LHCN-M2 (cell line): ENCODE data around the gene CHMP6. TPM values are rescaled to one million over a fixed set of nuclear protein-coding genes. Genes with fewer than 3 reads are reported as not detected.

Source experiments
- DNase-seq: peaks from one replicate; pipeline ENCODE4 v3.0.0-alpha.2; 2012; ENCODE audit warnings: low read depth
- total RNA-seq: library from RNA; depleted of rRNA; stranded (reverse); fragments of >200 nt; gene quantifications from 2 replicates; pipeline ENCODE4 v1.2.3, GENCODE V29; 2014; rRNA removed

The CHMP6 gene
- total RNA-seq, 1 experiment from 2014 or later = 14.9 TPM

DNA sequence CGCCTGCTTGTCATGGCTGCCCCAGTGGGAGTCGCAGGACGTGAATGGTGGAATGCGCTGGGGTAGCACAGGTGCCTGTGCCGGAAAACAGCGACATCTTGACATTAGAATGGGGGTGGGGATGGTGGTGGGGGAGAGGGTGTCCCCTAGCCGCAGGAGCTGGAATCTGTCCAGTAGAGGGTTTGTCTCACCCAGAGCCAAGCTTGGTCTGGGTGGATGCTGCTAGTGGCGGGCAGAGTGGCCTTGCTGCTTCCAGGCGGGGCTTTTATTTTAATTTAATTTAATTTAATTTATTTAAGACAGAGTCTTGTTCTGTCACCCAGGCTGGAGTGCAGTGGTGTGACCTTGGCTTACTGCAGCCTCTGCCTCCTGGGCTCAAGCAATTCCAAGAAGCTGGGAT, 51.0 kb downstream of the CHMP6 start:
- no peak for DNase-seq

GRCh38 chr17:81043319-81043724, 51.7 kb downstream of the CHMP6 start:
- no peak for DNase-seq

DNA sequence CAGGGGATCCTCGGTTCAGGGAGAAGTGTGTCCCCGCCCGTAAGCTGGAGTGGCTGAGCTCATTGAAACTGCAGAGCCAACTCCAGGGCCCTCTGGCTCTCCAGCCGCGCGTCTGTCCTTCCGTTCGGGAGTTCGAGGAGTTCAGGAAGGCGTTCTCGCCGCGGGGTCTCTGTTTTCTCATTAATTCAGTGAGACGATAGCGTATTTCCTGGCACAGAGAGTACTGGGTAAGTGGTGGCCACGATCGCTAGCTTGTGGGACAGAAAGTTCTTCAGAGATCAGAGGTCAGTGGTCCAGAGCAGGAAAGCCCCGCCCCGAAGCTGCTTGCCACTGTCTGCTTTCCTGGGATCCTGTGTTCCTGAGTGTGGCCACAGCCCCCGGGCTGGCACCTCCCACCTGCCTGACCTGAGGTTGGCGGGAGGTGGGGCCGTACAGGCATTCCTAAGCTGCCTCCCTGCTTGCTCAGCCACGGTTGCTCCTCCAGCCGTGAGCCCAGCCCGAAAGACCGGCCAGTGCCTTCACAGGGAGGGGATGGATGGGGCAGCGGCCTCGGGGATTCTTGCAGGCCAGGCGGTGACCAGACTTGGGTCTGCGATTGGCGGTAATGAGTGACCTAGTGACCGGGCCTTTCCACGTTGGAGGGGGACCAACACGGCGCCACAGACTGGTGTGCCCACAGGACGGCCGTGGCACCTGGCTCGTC, 52.2 kb downstream of the CHMP6 start:
- no peak for DNase-seq

DNA sequence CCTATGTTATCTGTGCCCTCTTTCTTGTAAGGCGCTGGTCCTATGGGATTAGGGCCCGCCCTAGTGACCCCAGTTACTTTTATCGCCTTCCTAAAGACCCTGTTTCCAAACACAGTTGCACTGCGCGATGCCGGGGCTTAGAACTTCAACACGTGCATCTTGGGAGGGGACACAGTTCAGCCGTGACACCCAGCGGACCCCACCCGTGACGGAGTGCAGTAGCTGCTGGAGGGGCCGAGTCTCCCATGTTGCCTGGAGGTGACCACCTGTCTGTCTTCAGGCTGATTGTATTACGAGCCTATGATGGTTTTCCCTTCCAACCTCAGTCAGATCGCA, 52.8 kb downstream of the CHMP6 start:
- DNase-seq = no peak

DNA sequence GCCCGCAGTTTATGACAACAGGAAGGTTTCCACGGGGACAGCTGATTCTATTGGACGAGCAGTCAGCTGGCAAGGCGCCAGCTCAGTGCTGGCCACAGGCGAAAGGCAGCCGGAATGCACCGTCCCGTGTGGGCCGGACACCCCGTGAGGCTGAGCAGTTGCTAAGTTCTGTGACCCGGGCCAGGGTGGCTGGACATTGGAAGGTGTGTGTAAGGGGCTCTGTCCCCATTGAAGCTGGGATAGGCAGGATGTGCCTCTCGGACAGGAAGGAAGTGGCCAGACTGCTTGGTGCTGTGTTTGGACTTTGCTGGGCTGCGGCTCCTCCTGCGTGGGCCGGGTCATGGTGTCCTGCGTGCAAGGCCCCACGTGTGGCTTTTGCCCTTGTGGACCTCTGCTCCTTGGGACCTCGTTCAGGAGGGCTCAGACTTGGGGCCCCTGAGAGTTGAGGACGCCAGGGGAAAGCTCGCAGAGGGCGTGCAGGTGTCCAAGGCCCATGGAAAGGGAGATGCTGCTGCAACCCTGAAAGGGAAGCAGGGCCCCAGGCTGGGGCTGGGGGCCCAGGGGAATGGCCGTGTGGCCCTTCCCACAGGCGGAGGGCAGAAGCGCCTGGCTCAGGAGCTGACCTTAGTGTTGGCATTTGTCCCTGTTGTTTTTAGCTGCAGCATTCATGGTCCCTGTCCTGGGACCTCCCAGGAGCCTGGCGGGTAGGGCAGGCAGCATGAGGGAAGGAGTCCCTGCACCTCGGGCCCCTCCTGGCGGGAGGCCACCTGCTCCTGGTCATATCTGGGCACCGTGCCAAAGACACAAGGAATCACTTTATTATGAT, 53.3 kb downstream of the CHMP6 start:
- DNase-seq = peak; percentile 83

GRCh38 chr17:81045590-81046095, 54.0 kb downstream of the CHMP6 start:
- DNase-seq = no peak

DNA sequence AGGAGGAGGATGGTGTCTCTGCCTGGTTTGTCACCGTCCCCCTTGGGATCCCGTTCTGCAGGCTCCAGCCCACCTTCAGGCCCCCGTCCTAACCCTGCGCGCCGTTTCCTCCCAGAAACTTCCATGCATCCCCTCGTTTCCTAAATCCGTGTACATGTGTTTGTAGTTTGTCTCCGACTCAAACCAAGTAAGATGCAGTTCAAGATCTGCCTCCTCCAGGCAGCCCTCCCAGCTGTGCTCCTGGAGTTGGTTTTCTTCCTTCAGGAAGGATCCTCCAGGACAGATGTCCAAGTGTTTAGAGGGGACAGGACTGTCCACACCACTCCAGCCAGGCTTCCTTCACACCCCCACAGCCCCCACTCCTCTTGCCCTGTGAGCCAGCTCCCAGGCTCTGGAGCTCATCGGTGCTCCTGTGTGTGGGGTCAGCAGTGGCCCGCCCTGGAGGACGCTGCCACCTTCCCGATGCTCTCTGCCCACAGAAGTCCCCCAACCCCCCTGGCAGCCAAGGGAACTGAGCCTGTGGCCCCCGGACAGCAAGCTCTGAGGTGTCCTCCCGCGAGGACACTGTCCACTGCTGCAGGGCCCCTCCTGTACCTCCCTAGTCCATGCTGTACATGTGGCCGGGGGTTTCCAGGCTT, 54.6 kb downstream of the CHMP6 start:
- no peak for DNase-seq

DNA sequence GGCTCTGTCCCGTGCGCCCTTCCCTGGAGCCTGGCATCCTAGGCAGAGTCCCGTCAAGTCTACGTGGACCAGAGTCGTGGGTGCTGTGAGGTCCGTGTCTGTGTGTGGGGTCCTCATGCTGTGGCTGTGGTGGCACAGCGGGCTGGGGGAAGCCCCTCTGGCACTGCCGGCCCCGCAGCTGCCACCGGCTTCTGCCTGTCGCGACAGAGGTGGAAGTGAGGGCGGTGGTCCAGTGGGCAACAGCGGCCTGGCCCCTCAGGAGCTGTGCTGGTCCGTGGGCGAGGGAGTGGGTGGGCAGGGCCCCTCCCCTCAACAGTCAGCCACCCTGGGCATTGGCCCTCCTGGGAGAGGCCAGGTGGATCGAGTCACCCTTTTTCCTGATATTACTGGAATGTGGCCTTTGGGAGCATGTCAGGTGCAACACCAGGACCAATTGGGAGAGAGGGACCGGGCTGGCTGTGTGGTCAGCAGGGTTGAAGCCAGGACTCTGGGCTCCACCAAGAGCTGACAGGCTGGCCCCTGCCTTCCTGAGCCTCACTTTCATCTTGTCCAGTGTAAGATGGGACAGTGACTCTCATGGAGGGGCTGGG, 55.2 kb downstream of the CHMP6 start:
- no peak for DNase-seq

DNA sequence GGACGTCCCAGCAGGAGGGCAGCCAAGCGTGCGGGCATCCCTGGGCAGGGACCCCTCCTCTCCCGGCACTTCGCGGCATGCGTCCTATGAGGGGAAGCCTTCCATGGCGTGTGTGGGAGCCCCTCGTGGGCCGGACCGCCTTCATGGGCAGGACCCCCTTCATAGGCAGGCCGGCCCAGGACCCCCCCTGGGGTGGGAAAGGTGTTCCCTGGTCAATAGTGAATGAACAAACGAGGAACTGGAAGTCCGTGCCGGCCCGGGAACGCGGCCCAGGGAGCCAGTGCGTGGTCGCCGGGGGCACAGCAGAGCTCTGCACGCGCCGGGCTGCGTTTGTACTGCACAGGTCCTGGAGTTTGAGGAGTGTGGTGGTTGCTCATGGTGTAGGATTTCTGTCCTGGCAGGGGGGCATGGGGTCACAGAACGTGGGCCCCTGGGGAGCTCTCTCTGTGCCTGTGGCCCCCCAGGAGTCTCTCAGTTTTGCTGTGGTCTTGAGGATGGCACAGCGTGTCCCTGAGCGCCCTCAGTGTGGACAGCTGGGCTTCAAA, 57.3 kb downstream of the CHMP6 start:
- no peak for DNase-seq

DNA sequence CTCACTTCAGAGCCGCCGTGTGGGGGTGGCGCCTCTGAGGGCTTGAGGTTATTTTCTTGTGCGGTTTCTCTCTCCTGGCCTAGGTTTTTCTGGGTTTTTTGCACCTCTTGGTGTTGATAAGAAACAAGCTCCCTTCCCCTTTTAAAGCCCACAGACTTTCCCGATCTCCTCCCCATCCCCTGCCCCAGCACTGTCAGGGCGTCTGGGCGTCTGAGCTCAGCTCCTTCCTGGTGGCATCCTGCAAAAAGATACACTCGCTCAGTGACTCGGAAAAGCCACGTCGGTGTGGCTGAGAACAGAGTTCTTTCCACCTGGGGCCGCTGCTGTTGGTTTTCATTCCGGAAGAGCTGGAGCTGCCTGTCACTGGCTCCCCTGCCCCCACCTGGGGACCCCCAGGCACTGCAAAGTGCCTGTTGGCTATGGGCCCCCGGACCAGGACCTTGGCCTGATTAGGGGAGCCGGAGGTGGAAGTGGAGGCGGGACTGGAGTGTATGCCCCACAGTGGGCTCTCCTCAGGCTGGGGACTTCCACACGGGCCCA, 57.8 kb downstream of the CHMP6 start:
- no peak for DNase-seq

Other genes with a start within 250 kb of the CHMP6 start
- gene BAIAP2, start 43.3 kb downstream of the CHMP6 start, total RNA-seq = 15.2 and 22.0 TPM in 2 replicates
- not detected in 2 replicates for gene PVALEF, start 173.7 kb downstream of the CHMP6 start, total RNA-seq
- gene AATK, start 174.4 kb downstream of the CHMP6 start, total RNA-seq = 0.06 and 0.23 TPM in 2 replicates
- 16.4 and 18.6 TPM in 2 replicates for gene CEP131, start 231.1 kb downstream of the CHMP6 start, total RNA-seq
- gene TEPSIN, start 247.2 kb downstream of the CHMP6 start, total RNA-seq = 27.7 and 30.0 TPM in 2 replicates
- gene NDUFAF8, start 247.5 kb downstream of the CHMP6 start, total RNA-seq = 39.9 and 47.0 TPM in 2 replicates